GM12878 (cell line): ENCODE results near the gene KIF12. TPM values are rescaled to one million over a fixed set of nuclear protein-coding genes. Genes with fewer than 3 reads are reported as not detected.

Experiments used
- EP300 ChIP-seq, 2 experiments: fragments of 150-350 bp in 1 of 2; IDR thresholded peaks; 2 replicates each; pipeline ENCODE4 v1.6.1; 2011 to 2012; ENCODE audit warnings: low read depth in 2 of 2, low read length in 2 of 2, borderline replicate concordance in 1 of 2, improper control_type of control experiment in 1 of 2, inconsistent platforms in 1 of 2; ENCODE audit not compliant: control insufficient read depth in 1 of 2
- HDAC6 ChIP-seq: fragments of 200-600 bp; sonication (generic); IDR thresholded peaks from one replicate; pipeline ENCODE4 v1.8.0; 2017; ENCODE audit warnings: antibody characterized with exemption; ENCODE audit not compliant: unreplicated experiment
- LARP7 ChIP-seq: fragments of 450-650 bp; IDR thresholded peaks from 2 replicates; pipeline ENCODE4 v1.6.1; 2017; ENCODE audit warnings: mild to moderate bottlenecking
- MAX ChIP-seq: IDR thresholded peaks from 2 replicates; pipeline ENCODE4 v1.6.1; 2012; ENCODE audit warnings: low read depth, low read length, improper control_type of control experiment
- MYC ChIP-seq: IDR thresholded peaks from 2 replicates; pipeline ENCODE4 v1.6.1; 2011; ENCODE audit warnings: mild to moderate bottlenecking, low read length, moderate library complexity, inconsistent platforms; ENCODE audit not compliant: insufficient read depth, insufficient replicate concordance, insufficient read length, severe bottlenecking
- NR2C2 ChIP-seq: IDR thresholded peaks from 2 replicates; pipeline ENCODE4 v1.6.1; 2011; ENCODE audit warnings: borderline replicate concordance, low read depth; ENCODE audit not compliant: control insufficient read depth, insufficient read length
- RELB ChIP-seq: fragments of 450-650 bp; IDR thresholded peaks from 2 replicates; pipeline ENCODE4 v1.6.1; 2017; ENCODE audit warnings: low read depth, mild to moderate bottlenecking, moderate library complexity
- SUZ12 ChIP-seq: fragments of 200-600 bp; sonication (generic); IDR thresholded peaks from one replicate; pipeline ENCODE4 v1.6.1; 2018; ENCODE audit warnings: antibody characterized with exemption, mild to moderate bottlenecking; ENCODE audit not compliant: unreplicated experiment
- ZBTB40 ChIP-seq: fragments of 450-650 bp; IDR thresholded peaks from 2 replicates; pipeline ENCODE4 v1.6.1; 2016; ENCODE audit warnings: mild to moderate bottlenecking, moderate library complexity, borderline replicate concordance
- polyA plus RNA-seq, 11 experiments: library from polyadenylated mRNA; depleted of rRNA in 4 of 11; unstranded in 6 of 11; stranded (reverse) in 5 of 11; fragments of >200 nt; fragmentation: Nextera tagmentation in 4 of 11; fragmentation: Illumina TruSeq in 1 of 11; extraction: Ambion mirVana in 4 of 11; extraction: Trizol in 1 of 11; gene quantifications; 1 replicate in 1 of 11; 2 replicates in 10 of 11; pipeline versions ENCODE4 v1.2.1 to v1.2.3, GENCODE V29; 2011 to 2016; ENCODE audit warnings: inconsistent platforms in 2 of 11, missing spikeins in 2 of 11, low read depth in 1 of 11
- total RNA-seq, 4 experiments: library from RNA; depleted of rRNA in 3 of 4; stranded (reverse); fragments of >200 nt in 3 of 4; fragmentation: Illumina TruSeq in 1 of 4; extraction: Trizol in 1 of 4; gene quantifications; 2 replicates each; pipeline versions ENCODE4 v1.2.1 to v1.2.3, GENCODE V29; 2013 to 2021

Gene KIF12
- total and polyA plus RNA-seq, 10 of the 15 experiments (the other 5 are each of a cell fraction or from before 2014, with no cell fraction given), result not detected

- TF ChIP-seq ZBTB40 (no peak), MAX (no peak), NR2C2 (no peak), RELB (no peak), SUZ12 (no peak), HDAC6 (no peak), MYC (no peak), LARP7 (no peak), EP300 (IDR thresholded peaks at IDR 0.05; ENCODE audit: borderline replicate concordance in 1 of 2, control insufficient read depth in 1 of 2, low read depth in 2 of 2, low read length in 2 of 2) (no peak)
These were observed 18.8 kb downstream of the KIF12 start (continued) for GRCh38 chr9:114080195-114080772.
